CD4-positive, alpha-beta T cell treated with Interleukin-6 for 4 hours (primary cell): Measurements from ENCODE around the gene SYK.
A peak's percentile ranks its signal among the peaks of the same experiment; 100 is the strongest.

Experiments used
- DNase-seq: peaks from one replicate; pipeline ENCODE4 v3.0.0-alpha.2; 2020; ENCODE audit warnings: mixed read lengths

SYK gene

GRCh38 chr9:90854637-90855175 is 53.1 kb downstream of the SYK start:
- no peak for DNase-seq

- no peak for DNase-seq
These were observed 53.7 kb downstream of the SYK start for GRCh38 chr9:90855208-90855902.

- DNase-seq = no peak
These were observed 55.5 kb downstream of the SYK start for GRCh38 chr9:90857091-90857490.

GRCh38 chr9:90857855-90858254 is 56.2 kb downstream of the SYK start:
- no peak for DNase-seq

- DNase-seq = no peak
These were observed 56.9 kb downstream of the SYK start for GRCh38 chr9:90858457-90858901.

- no peak for DNase-seq
These were observed 58.8 kb downstream of the SYK start for GRCh38 chr9:90860382-90860781.

GRCh38 chr9:90860826-90861225 is 59.2 kb downstream of the SYK start:
- no peak for DNase-seq

- DNase-seq = no peak
These were observed 59.8 kb downstream of the SYK start for GRCh38 chr9:90861380-90861779.

GRCh38 chr9:90861826-90862740 is 60.5 kb downstream of the SYK start:
- no peak for DNase-seq

- DNase-seq = no peak
These were observed 63.2 kb downstream of the SYK start for GRCh38 chr9:90864779-90865178.

GRCh38 chr9:90867101-90867500 is 65.5 kb downstream of the SYK start:
- no peak for DNase-seq

GRCh38 chr9:90868555-90868954 is 66.9 kb downstream of the SYK start:
- DNase-seq = no peak

GRCh38 chr9:90869361-90869760 is 67.7 kb downstream of the SYK start:
- DNase-seq = no peak

GRCh38 chr9:90870621-90871326 is 69.2 kb downstream of the SYK start:
- peak; percentile 54 for DNase-seq

- DNase-seq = no peak
These were observed 69.8 kb downstream of the SYK start for GRCh38 chr9:90871327-90871935.

- no peak for DNase-seq
These were observed 71.2 kb downstream of the SYK start for GRCh38 chr9:90872835-90873294.

- no peak for DNase-seq
These were observed 71.8 kb downstream of the SYK start for GRCh38 chr9:90873422-90873821.

- DNase-seq = no peak
These were observed 72.6 kb downstream of the SYK start for GRCh38 chr9:90874194-90874593.

- no peak for DNase-seq
These were observed 76.9 kb downstream of the SYK start for GRCh38 chr9:90878562-90878961.

- DNase-seq = no peak
These were observed 78.4 kb downstream of the SYK start for GRCh38 chr9:90880066-90880465.

- DNase-seq = no peak
These were observed 79.0 kb downstream of the SYK start for GRCh38 chr9:90880669-90881068.

- no peak for DNase-seq
These were observed 80.0 kb downstream of the SYK start for GRCh38 chr9:90881648-90882047.
